Measurements from ENCODE around the gene COL9A1.
A peak's percentile ranks its signal among the peaks of the same experiment; 100 is the strongest.

Gene COL9A1

GRCh38 chr6:70222439-70222749, 80.5 kb downstream of the COL9A1 start:
- DNase-seq = peak in 2 of 3 experiments; percentile 9 to 72

GRCh38 chr6:70221715-70222438, 81.0 kb downstream of the COL9A1 start:
- DNase-seq = peak in 1 of 3 experiments; percentile 42

GRCh38 chr6:70221025-70221714, 81.7 kb downstream of the COL9A1 start:
- peak in 2 of 3 experiments; percentile 25 to 68 for DNase-seq

- no peak for DNase-seq
Measured at GRCh38 chr6:70219943-70220613, 82.8 kb downstream of the COL9A1 start.

GRCh38 chr6:70216767-70217166, 86.1 kb downstream of the COL9A1 start:
- DNase-seq = no peak

- no peak for DNase-seq
Measured at GRCh38 chr6:70215460-70216108, 87.3 kb downstream of the COL9A1 start.

- DNase-seq = peak in 1 of 3 experiments; percentile 9
Measured at GRCh38 chr6:70210462-70210861, 92.4 kb downstream of the COL9A1 start.

GRCh38 chr6:70208235-70208790, 94.6 kb downstream of the COL9A1 start:
- DNase-seq = no peak

GRCh38 chr6:70198785-70199184, 104.1 kb downstream of the COL9A1 start:
- no peak for DNase-seq

GRCh38 chr6:70196531-70196930, 106.4 kb downstream of the COL9A1 start:
- DNase-seq = peak in 1 of 3 experiments; percentile 41

- no peak for DNase-seq
Measured at GRCh38 chr6:70194421-70194820, 108.5 kb downstream of the COL9A1 start.

GRCh38 chr6:70188202-70188601, 114.7 kb downstream of the COL9A1 start:
- no peak for DNase-seq

GRCh38 chr6:70186461-70186860, 116.4 kb downstream of the COL9A1 start:
- no peak for DNase-seq

GRCh38 chr6:70184723-70185122, 118.2 kb downstream of the COL9A1 start:
- DNase-seq = no peak

GRCh38 chr6:70183538-70183937, 119.3 kb downstream of the COL9A1 start:
- DNase-seq = peak in 1 of 3 experiments; percentile 11

GRCh38 chr6:70180901-70181599, 121.8 kb downstream of the COL9A1 start:
- DNase-seq = no peak

- DNase-seq = no peak
Measured at GRCh38 chr6:70180183-70180900, 122.5 kb downstream of the COL9A1 start.

GRCh38 chr6:70176842-70177550, 125.9 kb downstream of the COL9A1 start:
- DNase-seq = peak in 2 of 3 experiments; percentile 61 to 90

GRCh38 chr6:70175770-70176169, 127.1 kb downstream of the COL9A1 start:
- DNase-seq = no peak

- DNase-seq = no peak
Measured at GRCh38 chr6:70172252-70172651, 130.6 kb downstream of the COL9A1 start.

GRCh38 chr6:70171236-70171635, 131.6 kb downstream of the COL9A1 start:
- DNase-seq = no peak
